Peyer's patch (tissue), 4 donors: ENCODE measurements around the gene MTCL1.

ENCODE experiments used
- POLR2A ChIP-seq, 2 donors: fragments of 450-650 bp; IDR thresholded peaks; one replicate each; pipeline ENCODE4 v1.5.1; 2017; ENCODE audit warnings: antibody characterized with exemption in 2 of 2, mild to moderate bottlenecking in 2 of 2, moderate library complexity in 2 of 2
- TF ChIP-seq, protein P1 (sequence below), 6 experiments: fragments of 450-650 bp in 4 of 6; fragments of 200-600 bp in 2 of 6; sonication (generic) in 1 of 6; IDR thresholded peaks; one replicate each; pipeline ENCODE4 v1.5.1; 2017 to 2019; ENCODE audit warnings: antibody characterized with exemption in 6 of 6, mild to moderate bottlenecking in 3 of 6, moderate library complexity in 1 of 6

DNA sequence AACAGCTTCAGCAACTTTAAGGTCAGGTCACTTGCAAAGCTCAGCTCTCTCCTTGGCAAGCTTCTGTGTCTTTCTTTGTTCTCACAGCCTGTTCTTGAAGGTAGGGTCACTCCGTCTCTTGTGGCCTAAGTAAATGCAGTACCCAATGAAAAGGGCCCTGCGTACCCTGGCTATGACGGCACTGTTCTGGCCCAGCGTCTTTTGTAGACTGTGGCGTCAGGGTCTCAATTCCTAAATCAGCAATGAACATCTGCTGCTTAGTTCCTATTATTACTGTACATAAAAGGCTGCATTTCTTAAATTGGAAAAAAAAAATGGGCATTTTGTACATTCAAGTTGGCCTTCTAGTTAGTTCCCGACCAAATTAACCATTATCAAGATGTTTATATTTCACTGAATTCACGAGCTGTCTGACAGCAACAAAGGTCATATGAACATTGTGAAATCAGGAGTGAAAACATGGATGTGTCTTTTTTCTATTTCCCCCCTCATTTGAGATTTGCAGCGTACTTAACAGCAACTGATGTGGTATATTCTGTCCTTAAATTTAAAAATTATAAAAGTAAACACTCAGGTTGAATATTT is 17.0 kb upstream of the MTCL1 start:
- TF ChIP-seq, protein P1, sequence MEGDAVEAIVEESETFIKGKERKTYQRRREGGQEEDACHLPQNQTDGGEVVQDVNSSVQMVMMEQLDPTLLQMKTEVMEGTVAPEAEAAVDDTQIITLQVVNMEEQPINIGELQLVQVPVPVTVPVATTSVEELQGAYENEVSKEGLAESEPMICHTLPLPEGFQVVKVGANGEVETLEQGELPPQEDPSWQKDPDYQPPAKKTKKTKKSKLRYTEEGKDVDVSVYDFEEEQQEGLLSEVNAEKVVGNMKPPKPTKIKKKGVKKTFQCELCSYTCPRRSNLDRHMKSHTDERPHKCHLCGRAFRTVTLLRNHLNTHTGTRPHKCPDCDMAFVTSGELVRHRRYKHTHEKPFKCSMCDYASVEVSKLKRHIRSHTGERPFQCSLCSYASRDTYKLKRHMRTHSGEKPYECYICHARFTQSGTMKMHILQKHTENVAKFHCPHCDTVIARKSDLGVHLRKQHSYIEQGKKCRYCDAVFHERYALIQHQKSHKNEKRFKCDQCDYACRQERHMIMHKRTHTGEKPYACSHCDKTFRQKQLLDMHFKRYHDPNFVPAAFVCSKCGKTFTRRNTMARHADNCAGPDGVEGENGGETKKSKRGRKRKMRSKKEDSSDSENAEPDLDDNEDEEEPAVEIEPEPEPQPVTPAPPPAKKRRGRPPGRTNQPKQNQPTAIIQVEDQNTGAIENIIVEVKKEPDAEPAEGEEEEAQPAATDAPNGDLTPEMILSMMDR (IDR thresholded peaks at IDR 0.05) = no peak
- TF ChIP-seq POLR2A (IDR thresholded peaks at IDR 0.05) = no peak
